ENCODE results near the gene SENP7. TPM values are rescaled to one million over a fixed set of nuclear protein-coding genes. Genes with fewer than 3 reads are reported as not detected.

The SENP7 gene
- total RNA-seq, 3 donors from 2014 or later = 26.6 to 43.2 (median 26.9) TPM

- H3K36me3 ChIP-seq = no peaks in the 10 kb centered on the region
- no peaks in the 10 kb centered on the region for H3K4me1 ChIP-seq
- intact Hi-C loops (cut with DNase I; ENCODE audit: low total_unique reads) = no loop called here
- no peaks in the 10 kb centered on the region for H3K9me3 ChIP-seq
- H3K4me3 ChIP-seq = no peak overlapping the region
- H3K27ac ChIP-seq = no peak overlapping the region
- TF ChIP-seq POLR2A (IDR thresholded peaks at IDR 0.05) (no peak), POLR2AphosphoS5 (IDR thresholded peaks at IDR 0.05) (no peak), CTCF (IDR thresholded peaks at IDR 0.05) (no peak)
- H3K27me3 ChIP-seq = no peaks in the 10 kb centered on the region
- DNase-seq (ENCODE audit: low spot score in 2 of 2) = no peak
Measured at GRCh38 chr3:101509281-101509680, 3.7 kb downstream of the SENP7 start.

GRCh38 chr3:101501783-101502182 is 11.2 kb downstream of the SENP7 start:
- Histone ChIP-seq H3K36me3 (no peaks in the 10 kb centered on the region), H3K4me1 (no peaks in the 10 kb centered on the region), H3K27ac (no peak overlapping the region), H3K4me3 (no peak overlapping the region), H3K9me3 (no peaks in the 10 kb centered on the region), H3K27me3 (no peaks in the 10 kb centered on the region)
- intact Hi-C loops (cut with DNase I; ENCODE audit: low total_unique reads) = no loop called here
- TF ChIP-seq CTCF (IDR thresholded peaks at IDR 0.05) (no peak), POLR2AphosphoS5 (IDR thresholded peaks at IDR 0.05) (no peak), POLR2A (IDR thresholded peaks at IDR 0.05) (no peak)
- no peak for DNase-seq (ENCODE audit: low spot score in 2 of 2)

GRCh38 chr3:101500208-101500607 is 12.8 kb downstream of the SENP7 start:
- Histone ChIP-seq H3K27ac (no peak overlapping the region), H3K4me3 (no peak overlapping the region), H3K27me3 (no peaks in the 10 kb centered on the region), H3K9me3 (no peaks in the 10 kb centered on the region), H3K4me1 (no peaks in the 10 kb centered on the region), H3K36me3 (no peaks in the 10 kb centered on the region)
- no peak for DNase-seq (ENCODE audit: low spot score in 2 of 2)
- intact Hi-C loops (cut with DNase I; ENCODE audit: low total_unique reads) = no loop called here
- TF ChIP-seq POLR2AphosphoS5 (IDR thresholded peaks at IDR 0.05) (no peak), POLR2A (IDR thresholded peaks at IDR 0.05) (no peak), CTCF (IDR thresholded peaks at IDR 0.05) (no peak)

GRCh38 chr3:101497803-101498202 is 15.2 kb downstream of the SENP7 start:
- DNase-seq (ENCODE audit: low spot score in 2 of 2) = no peak
- no peak for TF ChIP-seq POLR2A (IDR thresholded peaks at IDR 0.05)
- no peak for TF ChIP-seq POLR2AphosphoS5 (IDR thresholded peaks at IDR 0.05)
- no peak for TF ChIP-seq CTCF (IDR thresholded peaks at IDR 0.05)
- intact Hi-C loops (cut with DNase I; ENCODE audit: low total_unique reads) = no loop called here
- no peaks in the 10 kb centered on the region for H3K4me1 ChIP-seq
- H3K4me3 ChIP-seq = no peak overlapping the region
- no peaks in the 10 kb centered on the region for H3K27me3 ChIP-seq
- no peak overlapping the region for H3K27ac ChIP-seq
- H3K36me3 ChIP-seq = no peaks in the 10 kb centered on the region
- H3K9me3 ChIP-seq = no peaks in the 10 kb centered on the region

GRCh38 chr3:101495552-101495951 is 17.5 kb downstream of the SENP7 start:
- H3K27me3 ChIP-seq = no peaks in the 10 kb centered on the region
- TF ChIP-seq POLR2A (IDR thresholded peaks at IDR 0.05) (no peak), CTCF (IDR thresholded peaks at IDR 0.05) (no peak), POLR2AphosphoS5 (IDR thresholded peaks at IDR 0.05) (no peak)
- H3K4me1 ChIP-seq = no peaks in the 10 kb centered on the region
- no peaks in the 10 kb centered on the region for H3K9me3 ChIP-seq
- H3K36me3 ChIP-seq = no peaks in the 10 kb centered on the region
- no peak overlapping the region for H3K27ac ChIP-seq
- intact Hi-C loops (cut with DNase I; ENCODE audit: low total_unique reads) = no loop called here
- DNase-seq (ENCODE audit: low spot score in 2 of 2) = no peak
- H3K4me3 ChIP-seq = no peak overlapping the region

Data from breast epithelium (tissue), 4 donors.